AG09309 (cell line): Measurements from ENCODE around the gene GPS1.
A peak's percentile ranks its signal among the peaks of the same experiment; 100 is the strongest.

Source experiments
- DNase-seq: peaks from one replicate; pipeline ENCODE4 v3.0.0-alpha.2; 2010; ENCODE audit warnings: low read depth
- H3K4me3 ChIP-seq: 2 replicates; pipeline ENCODE4 v1.5.1; 2011; ENCODE audit warnings: mild to moderate bottlenecking, low read depth, low read length, moderate library complexity; ENCODE audit not compliant: control insufficient read depth
- CTCF ChIP-seq: IDR thresholded peaks from 2 replicates; pipeline ENCODE4 v1.5.1; 2011; ENCODE audit warnings: mild to moderate bottlenecking, low read depth, low read length, inconsistent platforms; ENCODE audit not compliant: insufficient read depth, control insufficient read depth; ENCODE audit errors: missing control alignments

Gene GPS1

DNA sequence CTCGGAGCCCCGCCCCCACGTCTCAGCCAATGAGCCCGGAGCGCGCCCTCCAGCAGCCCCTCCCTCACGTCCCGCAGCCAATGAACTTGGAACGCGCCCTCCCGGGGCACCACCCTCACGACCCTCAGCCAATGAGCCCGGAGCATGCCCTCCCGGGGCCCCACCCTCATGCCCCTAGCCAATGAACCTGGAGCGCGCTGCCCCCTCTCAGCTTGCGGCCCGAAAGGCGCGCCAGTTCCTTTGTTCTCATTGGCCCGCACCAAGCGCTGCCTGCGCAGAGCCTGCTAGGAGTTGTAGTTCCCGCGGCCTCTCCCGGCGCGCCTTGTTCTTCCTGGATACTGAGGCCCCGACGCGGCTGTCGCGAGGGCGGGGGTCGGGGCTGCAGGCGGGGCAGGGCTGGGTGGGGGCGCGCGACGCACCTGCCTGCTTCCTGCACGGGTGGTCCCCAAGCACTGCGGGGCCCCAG, 28.7 kb upstream of the GPS1 start, which contains the start of gene LRRC45:
Gene LRRC45 (plus strand): TSS at position 325 of the 466 bp plus-strand sequence. CDS start 339 bp downstream, outside the sequence.
- H3K4me3 ChIP-seq, result peak within 1 kb of the TSS; percentile 77
- TF ChIP-seq CTCF, result no peak

GRCh38 chr17:82023447-82024241, 28.1 kb upstream of the GPS1 start:
- H3K4me3 ChIP-seq, result peak overlapping the region; percentile 51
- TF ChIP-seq CTCF, result no peak
- DNase-seq, result no peak

More for the DNA sequence above, 28.7 kb upstream of the GPS1 start, which contains the start of gene LRRC45:
- peak; percentile 97 for DNase-seq

DNA sequence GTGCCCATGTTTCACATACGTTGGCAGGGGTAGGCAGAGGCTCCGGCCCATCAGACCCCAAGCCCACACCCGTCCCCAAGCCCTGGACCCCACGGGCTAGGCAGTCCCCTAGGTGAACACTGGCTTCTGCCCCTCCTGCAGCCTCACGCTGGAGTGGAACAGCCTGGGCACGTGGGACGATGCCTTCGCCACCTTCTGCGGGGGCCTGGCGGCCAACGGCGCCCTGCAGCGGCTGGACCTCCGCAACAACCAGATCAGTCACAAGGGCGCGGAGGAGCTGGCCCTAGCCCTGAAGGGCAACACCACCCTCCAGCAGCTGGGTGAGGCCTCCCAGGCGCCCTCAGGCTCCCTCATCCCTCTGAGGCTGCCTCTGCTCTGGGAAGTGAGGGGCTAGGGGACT, 26.8 kb upstream of the GPS1 start:
- no peak overlapping the region for H3K4me3 ChIP-seq
- DNase-seq, result no peak
- no peak for TF ChIP-seq CTCF

GRCh38 chr17:82025401-82026107, 26.1 kb upstream of the GPS1 start:
- no peak overlapping the region for H3K4me3 ChIP-seq
- TF ChIP-seq CTCF, result no peak
- no peak for DNase-seq

- no peak for TF ChIP-seq CTCF
- H3K4me3 ChIP-seq, result no peak overlapping the region
- DNase-seq, result no peak
These were observed 23.5 kb upstream of the GPS1 start for GRCh38 chr17:82028246-82028645.

DNA sequence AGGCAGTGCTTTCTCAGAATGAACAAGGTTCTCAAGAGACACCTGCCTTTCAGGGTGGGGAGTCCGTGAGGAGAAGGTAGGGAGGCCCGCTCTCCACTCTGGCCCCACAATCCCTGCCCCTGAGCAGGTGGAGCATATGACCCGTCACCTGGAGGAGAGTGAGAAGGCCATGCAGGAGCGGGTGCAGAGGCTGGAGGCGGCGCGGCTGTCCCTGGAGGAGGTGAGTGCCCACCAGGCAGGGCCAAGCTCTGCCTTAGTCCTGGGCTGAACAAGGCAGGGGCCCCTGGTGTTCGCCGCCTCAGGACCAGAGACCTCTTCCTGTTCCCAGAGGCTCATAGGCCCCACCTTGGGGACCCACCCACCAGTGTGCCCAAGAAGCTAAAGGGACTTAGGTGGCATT, 22.7 kb upstream of the GPS1 start:
- no peak for TF ChIP-seq CTCF
- no peak overlapping the region for H3K4me3 ChIP-seq
- DNase-seq, result no peak
